GM19035 (cell line): ENCODE measurements around the gene SELENOF.
"Not testable (repeated sequence)": the region's sequence is repeated elsewhere in the genome, so short reads cannot be mapped to it uniquely, and the experiment has no call there.

Experiments used
- ATAC-seq: cut with Tn5 transposase; IDR thresholded peaks from one replicate; pipeline ENCODE4 v1.9.1; 2021; ENCODE audit not compliant: unreplicated experiment

SELENOF gene

DNA sequence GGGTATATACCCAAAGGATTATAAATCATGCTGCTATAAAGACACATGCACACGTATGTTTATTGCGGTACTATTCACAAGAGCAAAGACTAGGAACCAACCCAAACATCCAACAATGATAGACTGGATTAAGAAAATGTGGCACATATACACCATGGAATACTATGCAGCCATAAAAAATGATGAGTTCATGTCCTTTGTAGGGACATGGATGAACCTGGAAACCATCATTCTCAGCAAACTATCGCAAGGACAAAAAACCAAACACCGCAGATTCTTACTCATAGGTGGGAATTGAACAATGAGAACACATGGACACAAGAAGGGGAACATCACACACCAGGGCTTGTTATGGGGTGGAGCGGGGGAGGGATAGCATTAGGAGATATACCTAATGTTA, 94.0 kb downstream of the SELENOF start:
- ATAC-seq, result not testable (repeated sequence)

- ATAC-seq, result not testable (repeated sequence)
These were observed 96.6 kb downstream of the SELENOF start for GRCh38 chr1:86817246-86817826.

DNA sequence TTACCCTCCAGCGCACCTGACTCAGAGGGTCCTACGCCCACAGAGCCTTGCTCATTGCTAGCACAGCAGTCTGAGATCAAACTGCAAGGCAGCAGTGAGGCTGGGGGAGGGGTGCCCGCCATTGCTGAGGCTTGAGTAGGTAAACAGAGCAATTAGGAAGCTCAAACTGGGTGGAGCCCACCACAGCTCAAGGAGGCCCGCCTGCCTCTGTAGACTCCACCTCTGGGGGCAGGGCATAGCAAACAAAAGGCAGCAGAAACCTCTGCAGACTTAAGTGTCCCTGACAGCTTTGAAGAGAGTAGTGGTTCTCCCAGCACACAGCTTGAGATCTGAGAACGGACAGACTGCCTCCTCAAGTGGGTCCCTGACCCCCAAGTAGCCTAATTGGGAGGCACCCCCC, 99.8 kb downstream of the SELENOF start:
- not testable (repeated sequence) for ATAC-seq
